H1 (cell line): ENCODE data around the gene SLC25A38. TPM values are rescaled to one million over a fixed set of nuclear protein-coding genes. Genes with fewer than 3 reads are reported as not detected.

Source experiments
- CTCF ChIA-PET: fragments of 300-600 bp; sonication (Branson Sonifier 250); formaldehyde crosslinking; loops from one replicate; lab custom pipeline; 2021; ENCODE audit not compliant: partially characterized antibody; lab: Charles Lee
- POLR2A ChIA-PET: fragments of 300-600 bp; sonication (Branson Sonifier 250); formaldehyde crosslinking; loops from one replicate; lab custom pipeline; 2021; ENCODE audit warnings: inconsistent platforms; ENCODE audit not compliant: partially characterized antibody; lab: Charles Lee
- DNase-seq, 2 experiments: peaks; one replicate each; pipeline versions ENCODE4 v3.0.0 to v3.0.0-alpha.2; 2010 to 2022; ENCODE audit warnings: low spot score in 2 of 2, low read depth in 1 of 2, mixed read lengths in 1 of 2
- FAIRE-seq: peaks from 2 replicates; lab custom pipeline; 2011; peaks lifted over from hg19 to GRCh38; lab: Jason Lieb, UNC
- H2AFZ ChIP-seq: 2 replicates; pipeline ENCODE4 v1.8.1; 2012; ENCODE audit warnings: low read length, inconsistent platforms
- H2AK5ac ChIP-seq: 2 replicates; pipeline ENCODE4 v1.6.1; 2013; ENCODE audit warnings: low read depth, low read length
- H2BK120ac ChIP-seq: replicated peaks from 2 replicates; pipeline ENCODE3; 2013; ENCODE audit warnings: low read depth, low read length, inconsistent platforms
- H2BK12ac ChIP-seq: 2 replicates; pipeline ENCODE4 v1.6.1; 2013; ENCODE audit warnings: low read depth, low read length
- H2BK15ac ChIP-seq: 2 replicates; pipeline ENCODE4 v1.6.1; 2013; ENCODE audit warnings: low read length
- H2BK20ac ChIP-seq: 2 replicates; pipeline ENCODE4 v1.6.1; 2013; ENCODE audit warnings: low read length
- H2BK5ac ChIP-seq: 2 replicates; pipeline ENCODE4 v1.6.1; 2013; ENCODE audit warnings: low read depth, low read length
- H3K14ac ChIP-seq: 2 replicates; pipeline ENCODE4 v1.6.1; 2013; ENCODE audit warnings: inconsistent platforms; ENCODE audit not compliant: insufficient read length
- H3K18ac ChIP-seq: 2 replicates; pipeline ENCODE4 v1.6.1; 2013; ENCODE audit warnings: low read length; ENCODE audit errors: extremely low read depth
- H3K23ac ChIP-seq: 2 replicates; pipeline ENCODE4 v1.6.1; 2013; ENCODE audit warnings: inconsistent platforms; ENCODE audit not compliant: insufficient read length
- H3K23me2 ChIP-seq: 2 replicates; pipeline ENCODE4 v1.6.1; 2013; ENCODE audit warnings: low read depth, low read length
- H3K27ac ChIP-seq: 2 replicates; pipeline ENCODE4 v1.6.1; 2011; ENCODE audit warnings: low read depth, low read length, inconsistent platforms
- H3K27me3 ChIP-seq, 4 experiments: replicated peaks in 1 of 4; 1 replicate in 1 of 4; 2 replicates in 3 of 4; pipeline versions ENCODE4 v1.6.1 to v1.8.1; 2011 to 2013; ENCODE audit warnings: low read length in 3 of 4, mild to moderate bottlenecking in 3 of 4, inconsistent platforms in 2 of 4, mixed read lengths in 2 of 4, moderate library complexity in 1 of 4; ENCODE audit not compliant: control insufficient read depth in 3 of 4, insufficient read depth in 3 of 4; ENCODE audit errors: extremely low read depth in 1 of 4
- H3K36me3 ChIP-seq, 4 experiments: 2 replicates each; pipeline versions ENCODE4 v1.6.1 to v1.8.1; 2011 to 2013; ENCODE audit warnings: mild to moderate bottlenecking in 4 of 4, low read length in 3 of 4, moderate library complexity in 2 of 4, control low read depth in 1 of 4, inconsistent platforms in 1 of 4; ENCODE audit not compliant: insufficient read depth in 4 of 4, control insufficient read depth in 2 of 4
- H3K4ac ChIP-seq: replicated peaks from 2 replicates; pipeline ENCODE3; 2013; ENCODE audit warnings: low read length, low read depth, mixed read lengths, inconsistent platforms; ENCODE audit not compliant: insufficient read length
- H3K4me1 ChIP-seq, 4 experiments: replicated peaks in 1 of 4; 1 replicate in 1 of 4; 2 replicates in 3 of 4; pipeline versions ENCODE4 v1.6.1 to v1.8.1; 2011 to 2013; ENCODE audit warnings: low read length in 3 of 4, inconsistent platforms in 2 of 4, mixed read lengths in 1 of 4; ENCODE audit not compliant: insufficient read depth in 4 of 4, control insufficient read depth in 3 of 4
- H3K4me2 ChIP-seq, 2 experiments: 2 replicates each; pipeline versions ENCODE4 v1.6.1 to v1.8.1; 2011 to 2013; ENCODE audit warnings: low read depth in 2 of 2, low read length in 2 of 2, control low read depth in 1 of 2, inconsistent platforms in 1 of 2, mild to moderate bottlenecking in 1 of 2; ENCODE audit not compliant: insufficient read depth in 1 of 2
- H3K4me3 ChIP-seq, 4 experiments: fragments of 200-600, 300-600 bp in 1 of 4; sonication (generic), shearing (Covaris generic), sonication (Bioruptor Twin) in 1 of 4; 2 replicates each; pipeline versions ENCODE4 v1.5.1 to v1.8.1; 2011 to 2016; ENCODE audit warnings: low read length in 4 of 4, low read depth in 3 of 4, control low read depth in 2 of 4, inconsistent platforms in 2 of 4, mild to moderate bottlenecking in 2 of 4, mixed read lengths in 1 of 4, moderate library complexity in 1 of 4; ENCODE audit not compliant: insufficient read depth in 2 of 4; ENCODE audit errors: extremely low read depth in 1 of 4
- H3K56ac ChIP-seq: replicated peaks from 2 replicates; pipeline ENCODE3; 2013; ENCODE audit warnings: low read depth, mild to moderate bottlenecking, mixed read lengths, low read length, inconsistent platforms; ENCODE audit not compliant: insufficient read length
- H3K79me1 ChIP-seq: 2 replicates; pipeline ENCODE4 v1.6.1; 2013; ENCODE audit warnings: low read depth, low read length, control low read depth
- H3K79me2 ChIP-seq, 2 experiments: 2 replicates each; pipeline versions ENCODE4 v1.6.1 to v1.8.1; 2012 to 2013; ENCODE audit warnings: low read length in 2 of 2, mild to moderate bottlenecking in 2 of 2, inconsistent platforms in 1 of 2; ENCODE audit not compliant: insufficient read depth in 2 of 2, control insufficient read depth in 1 of 2
- H3K9ac ChIP-seq, 4 experiments: replicated peaks in 1 of 4; 1 replicate in 1 of 4; 2 replicates in 3 of 4; pipeline versions ENCODE4 v1.6.1 to v1.8.1; 2011 to 2013; ENCODE audit warnings: low read depth in 3 of 4, low read length in 3 of 4, control low read depth in 2 of 4, mild to moderate bottlenecking in 2 of 4, moderate library complexity in 2 of 4, inconsistent platforms in 1 of 4; ENCODE audit errors: extremely low read depth in 1 of 4
- H3K9me3 ChIP-seq, 2 experiments: 2 replicates each; pipeline versions ENCODE4 v1.6.1 to v1.8.1; 2012 to 2013; ENCODE audit warnings: mild to moderate bottlenecking in 2 of 2, moderate library complexity in 2 of 2, control low read depth in 1 of 2, inconsistent platforms in 1 of 2, low read depth in 1 of 2, low read length in 1 of 2, mixed read lengths in 1 of 2; ENCODE audit not compliant: insufficient read depth in 2 of 2
- H4K20me1 ChIP-seq, 2 experiments: replicated peaks in 1 of 2; 2 replicates each; pipeline versions ENCODE3 to v1.8.1; 2011 to 2013; ENCODE audit warnings: inconsistent platforms in 2 of 2, low read length in 2 of 2, mild to moderate bottlenecking in 1 of 2; ENCODE audit not compliant: insufficient read depth in 2 of 2, control insufficient read depth in 1 of 2
- H4K5ac ChIP-seq: 2 replicates; pipeline ENCODE4 v1.6.1; 2013; ENCODE audit warnings: low read length, low read depth, mixed read lengths, inconsistent platforms; ENCODE audit not compliant: insufficient read length
- H4K8ac ChIP-seq: 2 replicates; pipeline ENCODE4 v1.8.0; 2013; ENCODE audit warnings: mild to moderate bottlenecking, moderate library complexity, low read length, inconsistent platforms; ENCODE audit not compliant: insufficient read depth; ENCODE audit errors: extremely low read depth
- H4K91ac ChIP-seq: replicated peaks from 2 replicates; pipeline ENCODE3; 2013; ENCODE audit warnings: low read length, mixed read lengths, inconsistent platforms; ENCODE audit not compliant: insufficient read length
- BRCA1 ChIP-seq: IDR thresholded peaks from 2 replicates; pipeline ENCODE4 v1.6.1; 2012; ENCODE audit warnings: low read depth, low read length, improper control_type of control experiment
- CBX5 ChIP-seq: fragments of 300-800, 300-1000 bp; sonication (generic); IDR thresholded peaks from 2 replicates; pipeline ENCODE4 v1.7.1; 2016; ENCODE audit warnings: antibody characterized with exemption, low read length, low read depth
- FOSL1 ChIP-seq: IDR thresholded peaks from 2 replicates; pipeline ENCODE4 v1.6.1; 2011; ENCODE audit warnings: mild to moderate bottlenecking, low read depth, low read length, moderate library complexity; ENCODE audit not compliant: insufficient read depth
- KDM5A ChIP-seq: fragments of 200-600 bp; IDR thresholded peaks from 2 replicates; pipeline ENCODE4 v1.7.1; 2012; ENCODE audit warnings: mild to moderate bottlenecking, low read length, inconsistent platforms, mixed read lengths
- PHF8 ChIP-seq: fragments of 200-600 bp; sonication (generic); conservative IDR thresholded peaks from 2 replicates; pipeline ENCODE4 v1.7.1; 2012; ENCODE audit warnings: low read depth, mild to moderate bottlenecking, inconsistent platforms, low read length, moderate library complexity
- RFX5 ChIP-seq: IDR thresholded peaks from 2 replicates; pipeline ENCODE4 v1.6.1; 2011; ENCODE audit warnings: low read depth, low read length, improper control_type of control experiment, borderline replicate concordance
- SAP30 ChIP-seq: fragments of 300-600 bp; sonication (generic); IDR thresholded peaks from 2 replicates; pipeline ENCODE4 v1.7.1; 2012; ENCODE audit warnings: low read length, moderate library complexity, mild to moderate bottlenecking, inconsistent platforms; ENCODE audit not compliant: insufficient read depth, insufficient replicate concordance
- SRF ChIP-seq: IDR thresholded peaks from 2 replicates; pipeline ENCODE4 v1.6.1; 2011; ENCODE audit warnings: mild to moderate bottlenecking, low read depth, low read length, moderate library complexity
- TAF1 ChIP-seq: IDR thresholded peaks from 2 replicates; pipeline ENCODE4 v1.6.1; 2011; ENCODE audit warnings: mild to moderate bottlenecking, low read depth, low read length
- TBP ChIP-seq: IDR thresholded peaks from 2 replicates; pipeline ENCODE4 v1.6.1; 2011; ENCODE audit warnings: low read depth, low read length, improper control_type of control experiment
- TCF12 ChIP-seq: IDR thresholded peaks from 2 replicates; pipeline ENCODE4 v1.6.1; 2011; ENCODE audit warnings: low read depth, mild to moderate bottlenecking, low read length
- WGBS, 2 experiments: shearing (Covaris generic) in 1 of 2; methylation state at CpG; one replicate each; pipeline versions ENCODE4 v1.1.6 to v1.1.7; 2013 to 2015; ENCODE audit warnings: low lambda C conversion rate in 2 of 2, mixed read lengths in 2 of 2, inconsistent platforms in 1 of 2, low coverage in 1 of 2, missing lambda C conversion rate in 1 of 2; ENCODE audit not compliant: insufficient replicate concordance in 2 of 2, insufficient coverage in 1 of 2, insufficient read length in 1 of 2; ENCODE audit errors: extremely low coverage in 1 of 2, missing lambda C conversion rate in 1 of 2; 5-methylcytosine and 5-hydroxymethylcytosine counted together
- polyA plus RNA-seq, 7 experiments: library from polyadenylated mRNA; depleted of rRNA in 3 of 7; stranded (reverse) in 5 of 7; unstranded in 2 of 7; fragments of >200 nt in 5 of 7; fragments of 200-250 nt in 2 of 7; gene quantifications; 1 replicate in 5 of 7; 2 replicates in 1 of 7; 4 replicates in 1 of 7; pipeline versions ENCODE4 v1.2.1 to v1.2.3, GENCODE V29; 2011 to 2013; ENCODE audit warnings: missing spikeins in 2 of 7, mixed read lengths in 2 of 7
- total RNA-seq: library from RNA; stranded (reverse); fragmentation: NEBNext Ultra II Directional; extraction: Animal tissue kit (Norgen Biotek cat#: 25700); gene quantifications from 2 replicates; pipeline ENCODE4 v1.2.1, GENCODE V29; 2021

The SLC25A38 gene
- total and polyA plus RNA-seq, 2 of the 8 experiments (the other 6 are each of a cell fraction or from before 2014, with no cell fraction given): 41.2 to 45.8 TPM

GRCh38 chr3:39383881-39384664 is 903 bp downstream of the SLC25A38 start:
- Histone ChIP-seq H4K20me1 (peaks cover 7 to 21% of the 10 kb centered on the region in 2 experiments), H2AFZ (no peak overlapping the region), H3K23me2 (no peaks in the 10 kb centered on the region; the same call in 1 of the 2 replicates), H3K9ac (peak overlapping the region; percentile 86 to 89 (median 88)), H2AK5ac (no peak overlapping the region), H2BK12ac (no peak overlapping the region), H4K5ac (peak overlapping the region; percentile 71), H2BK20ac (no peak overlapping the region), H3K56ac (peak overlapping the region; percentile 56), H3K36me3 (peaks cover 0 to 3% (median under 1%) of the 10 kb centered on the region in 4 experiments; a peak in 3 of 8 replicates), H3K27me3 (no peaks in the 10 kb centered on the region), H2BK15ac (no peak overlapping the region), H3K4me2 (peak overlapping the region; percentile 72 to 77), H3K79me1 (peaks cover 22% of the 10 kb centered on the region), H3K27ac (peak overlapping the region; percentile 90), H3K4me1 (peaks cover 3 to 6% (median 5%) of the 10 kb centered on the region in 4 experiments; a peak in 6 of 7 replicates), H3K18ac (peak overlapping the region; percentile 90; the same call in 1 of the 2 replicates), H4K8ac (peak overlapping the region; percentile 92; the same call in 1 of the 2 replicates), H4K91ac (peak overlapping the region; percentile 83), H3K9me3 (no peaks in the 10 kb centered on the region), H3K4me3 (peak overlapping the region; percentile 68 to 93 (median 86)), H3K4ac (peak overlapping the region; percentile 46), H3K14ac (no peak overlapping the region), H3K23ac (no peak overlapping the region), H2BK5ac (peak overlapping the region; percentile 88), H3K79me2 (peaks cover 30 to 52% of the 10 kb centered on the region in 2 experiments), H2BK120ac (no peak overlapping the region)
- POLR2A ChIA-PET: interaction anchor here (0.7 to 33.7 kb wide), 4 partner anchors 12 to 200 kb away, joined by 3 to 771 read pairs (median 8); partner anchors contain the start of gene RPSA
- WGBS, 2 experiments: 2% methylated on average over 58 of the region's 66 CpGs; no CpG with 5 or more reads in 1 of the 2 experiments
- FAIRE-seq: no peak
- peak; percentile 82 to 96 for DNase-seq
- CTCF ChIA-PET: interaction anchor here (0.9 to 2.0 kb wide), 3 partner anchors 15 to 23 kb away, joined by 3 to 8 read pairs (median 3); no protein-coding TSS in a partner anchor
- 0 out of 2 replicates have a peak, but pooled peaks have one; percentile 6 for TF ChIP-seq KDM5A
- TF ChIP-seq PHF8: peak; percentile 73; the same call in 1 of the 2 replicates
- TF ChIP-seq SRF: no peak
- TF ChIP-seq FOSL1: no peak
- peak; percentile 97 for TF ChIP-seq TAF1
- no peak for TF ChIP-seq TCF12
- TF ChIP-seq RFX5: no peak
- TF ChIP-seq SAP30: peak; percentile 5
- TF ChIP-seq CBX5: no peak
- peak; percentile 94 for TF ChIP-seq TBP
- no peak for TF ChIP-seq BRCA1
